ENCODE results near the gene PLCB3.

PLCB3 gene

DNA sequence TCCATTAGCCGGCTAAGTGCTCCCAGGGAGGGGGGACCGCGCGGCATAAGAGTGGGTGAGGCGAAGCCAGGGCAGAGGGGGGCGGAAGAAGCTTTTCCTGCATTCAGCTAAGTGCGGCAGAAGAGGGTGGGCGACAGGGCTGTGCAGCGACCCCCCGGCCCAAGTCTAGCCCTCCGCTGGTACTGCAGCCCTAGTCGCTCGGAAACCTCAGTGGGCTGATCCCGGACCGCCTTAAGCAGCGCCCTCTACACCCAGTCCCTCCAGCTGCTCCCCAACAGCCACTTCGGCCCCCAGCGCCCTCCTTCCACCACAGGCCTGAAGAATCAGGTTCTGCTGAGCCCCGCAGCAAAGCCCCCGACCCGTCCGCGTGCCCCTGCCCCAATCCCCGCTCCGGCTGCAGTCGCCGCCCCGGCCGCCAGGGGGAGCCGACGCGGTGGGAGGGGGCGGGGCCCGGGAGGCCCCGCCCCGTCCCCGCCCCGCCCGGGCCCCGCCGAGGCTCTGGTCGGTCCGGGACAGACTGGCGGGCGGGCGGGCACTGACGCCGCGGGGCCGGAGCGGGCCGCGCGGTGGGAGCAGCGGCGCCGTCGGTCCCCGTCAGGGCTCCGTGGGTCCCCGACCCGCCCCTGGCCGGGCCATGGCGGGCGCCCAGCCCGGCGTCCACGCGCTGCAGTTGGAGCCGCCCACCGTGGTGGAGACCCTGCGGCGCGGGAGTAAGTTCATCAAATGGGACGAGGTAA lies at the start of gene PLCB3:
Gene PLCB3, plus strand, starts transcription at position 515 of the 737 bp plus-strand sequence. Its CDS starts 120 bp downstream, at position 635.
- DNase-seq, result peak; percentile 25 to 46

DNA sequence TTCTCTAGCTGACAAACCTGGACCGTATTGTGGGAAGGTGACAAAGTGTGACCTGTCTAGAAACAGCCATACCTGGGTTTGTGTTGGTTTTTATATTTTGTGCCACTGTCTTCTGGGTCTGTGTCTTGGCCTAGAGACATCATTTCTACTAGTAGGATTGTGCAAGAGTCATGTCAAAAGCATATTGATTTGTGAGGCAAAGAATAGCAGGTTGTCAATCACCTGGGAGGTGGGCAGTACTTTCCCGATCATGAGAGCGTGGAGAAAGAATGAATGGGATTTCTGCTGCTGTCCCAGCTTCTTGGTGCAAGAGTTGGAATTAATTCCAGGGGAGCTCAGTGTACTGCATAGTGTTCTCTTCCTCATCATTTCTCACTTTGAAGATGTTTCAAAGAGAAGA lies 49.8 kb upstream of the PLCB3 start:
- DNase-seq, result no peak

- no peak for DNase-seq
Measured at GRCh38 chr11:64202992-64203391, 48.3 kb upstream of the PLCB3 start.

DNA sequence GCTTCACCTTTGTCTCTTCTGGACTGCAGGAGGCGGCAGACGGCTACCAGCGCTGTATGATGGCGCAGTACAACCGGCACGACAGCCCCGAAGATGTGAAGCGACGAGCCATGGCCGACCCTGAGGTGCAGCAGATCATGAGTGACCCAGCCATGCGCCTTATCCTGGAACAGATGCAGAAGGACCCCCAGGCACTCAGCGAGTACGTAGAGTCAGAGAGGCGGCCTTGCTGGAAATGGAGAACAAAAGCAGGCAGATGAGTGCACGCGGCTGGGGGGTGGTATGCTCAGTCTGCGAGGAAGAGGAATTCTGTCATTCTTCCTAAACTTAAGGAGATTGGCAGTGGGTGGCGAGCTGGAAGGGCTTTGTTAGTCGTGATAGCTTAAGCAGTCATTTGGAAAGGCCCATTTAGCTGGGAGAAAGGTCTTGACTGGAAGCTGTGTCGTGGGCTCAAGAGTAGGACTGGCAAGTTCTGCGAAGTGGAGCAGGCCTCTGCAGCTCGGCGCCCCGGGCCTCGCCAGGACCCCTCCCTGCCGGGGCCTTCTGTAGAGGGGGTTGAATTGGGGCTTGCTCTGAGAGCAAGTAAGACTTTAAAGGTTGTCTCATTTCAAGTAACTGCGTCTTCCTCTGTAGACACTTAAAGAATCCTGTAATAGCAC lies 47.8 kb upstream of the PLCB3 start:
- no peak for DNase-seq

DNA sequence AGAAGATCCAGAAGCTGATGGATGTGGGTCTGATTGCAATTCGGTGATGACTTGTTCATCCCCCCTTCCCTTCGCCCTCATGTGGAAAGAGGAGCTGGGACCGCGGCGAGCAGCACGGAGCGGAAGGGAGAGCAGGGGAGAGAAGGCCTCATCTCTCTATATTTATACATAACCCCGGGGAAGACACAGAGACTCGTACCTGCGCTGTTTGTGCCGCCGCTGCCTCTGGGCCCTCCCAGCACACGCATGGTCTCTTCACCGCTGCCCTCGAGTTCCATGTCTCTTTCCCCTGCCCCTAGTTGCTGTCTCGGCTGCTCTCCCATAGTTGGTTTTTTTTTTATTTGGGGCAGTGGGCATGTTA lies 47.3 kb upstream of the PLCB3 start:
- no peak for DNase-seq

DNA sequence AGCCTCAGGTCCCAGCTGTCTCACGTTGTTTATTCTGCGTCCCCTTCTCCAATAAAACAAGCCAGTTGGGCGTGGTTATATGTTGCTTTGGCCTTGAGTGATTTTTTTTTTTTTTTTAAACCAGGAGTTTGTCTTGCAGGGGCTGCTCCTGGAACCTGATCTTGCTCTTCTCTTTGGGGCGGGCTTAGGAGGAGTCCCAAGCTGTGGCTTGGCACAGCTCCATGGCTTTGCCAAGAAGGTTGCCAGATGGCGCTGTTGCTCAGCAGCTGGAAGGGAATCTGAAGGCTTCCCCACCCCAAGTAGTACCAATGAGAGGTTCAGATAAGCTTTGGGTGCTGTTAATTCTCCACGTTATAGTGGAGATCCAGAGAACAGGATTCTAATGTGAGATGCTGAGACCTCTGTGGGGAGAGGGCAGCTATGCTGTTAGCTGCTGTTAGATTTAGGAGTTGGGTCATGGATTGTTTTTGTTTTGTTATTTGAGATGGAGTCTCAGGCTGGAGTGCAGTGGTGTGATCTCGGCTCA lies 46.8 kb upstream of the PLCB3 start:
- peak; percentile 79 to 84 for DNase-seq

DNA sequence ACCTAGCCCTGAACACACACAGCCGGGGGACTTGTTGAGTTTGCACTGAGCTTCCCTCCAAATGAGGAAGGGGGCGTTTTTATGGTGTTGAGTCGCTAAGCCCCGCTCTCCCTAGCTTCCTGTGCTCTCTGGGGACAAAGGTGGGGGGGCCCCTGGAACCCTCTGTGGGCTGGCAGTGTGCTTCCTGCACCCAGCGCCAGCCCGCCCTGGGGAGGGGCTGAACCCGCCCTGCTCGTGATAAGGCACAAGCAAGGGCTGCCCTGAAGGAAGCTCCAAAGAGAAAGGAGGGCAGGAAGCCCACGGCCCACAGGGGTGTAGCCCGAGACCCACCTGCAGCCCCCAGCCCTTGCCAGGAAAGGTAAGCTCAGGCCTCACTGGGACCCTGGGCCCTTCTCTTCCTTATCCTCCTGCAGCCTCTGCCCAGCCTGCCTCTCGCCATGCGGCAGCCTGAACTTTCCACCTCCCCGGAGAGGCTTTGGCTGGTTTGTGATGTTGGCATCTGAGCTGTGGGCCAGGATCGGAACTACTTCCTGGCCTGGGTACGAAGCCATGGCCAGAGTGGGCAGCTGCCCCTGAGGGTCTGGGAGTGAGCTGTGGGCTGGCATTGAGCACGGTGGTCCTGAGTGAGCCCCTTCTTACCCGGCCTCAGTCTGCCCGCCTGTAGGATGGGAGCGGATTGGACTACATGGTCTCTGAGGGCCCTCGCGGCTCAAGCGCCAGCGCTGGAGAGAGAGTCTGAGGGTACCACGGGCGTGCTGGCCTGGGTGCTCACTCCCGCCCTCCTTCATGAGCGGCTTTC lies 44.7 kb upstream of the PLCB3 start, which contains the start of gene FERMT3:
Gene FERMT3, plus strand, starts transcription at position 265 of the 799 bp plus-strand sequence. CDS start 644 bp downstream, outside the sequence.
- DNase-seq, result peak; percentile 48 to 53

- DNase-seq, result peak; percentile 68 to 79
Measured at GRCh38 chr11:64207256-64208085, 43.9 kb upstream of the PLCB3 start.

DNA sequence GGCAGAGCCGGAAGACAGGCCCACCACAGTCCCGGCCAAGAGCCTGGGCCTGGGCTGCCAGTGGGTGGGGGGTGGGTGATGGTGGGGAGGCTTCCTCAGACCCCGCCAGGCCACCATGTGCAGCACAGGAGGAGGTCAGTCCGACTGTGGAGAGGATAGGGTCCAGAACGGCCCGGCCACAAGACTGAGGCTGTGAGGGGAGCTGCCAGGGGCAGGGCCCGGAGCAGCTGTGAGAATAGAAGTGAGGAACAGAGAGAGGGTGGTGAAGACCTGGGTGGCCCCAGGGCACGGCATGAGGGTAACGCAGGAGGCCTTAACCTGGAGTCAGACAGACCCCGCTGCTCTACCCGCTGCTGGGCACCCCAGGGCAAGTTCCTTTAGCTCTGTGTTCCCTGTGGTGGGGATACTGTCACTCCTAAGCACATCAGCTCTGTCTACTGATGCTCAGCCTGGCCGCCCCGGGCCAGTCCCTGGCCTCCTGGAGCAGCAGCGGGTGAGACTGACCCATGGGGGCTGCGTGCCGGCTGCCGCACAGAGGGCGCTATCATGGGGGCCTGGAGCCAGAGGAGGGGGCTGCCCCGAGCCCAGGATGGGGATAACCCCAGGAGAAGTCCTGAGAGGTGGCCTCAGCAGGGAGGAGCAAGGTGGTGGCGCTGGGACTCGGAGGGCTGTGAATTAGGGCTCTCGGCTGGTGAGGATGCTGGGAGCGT lies 43.1 kb upstream of the PLCB3 start:
- DNase-seq, result no peak

- no peak for DNase-seq
Measured at GRCh38 chr11:64208796-64209562, 42.4 kb upstream of the PLCB3 start.

DNA sequence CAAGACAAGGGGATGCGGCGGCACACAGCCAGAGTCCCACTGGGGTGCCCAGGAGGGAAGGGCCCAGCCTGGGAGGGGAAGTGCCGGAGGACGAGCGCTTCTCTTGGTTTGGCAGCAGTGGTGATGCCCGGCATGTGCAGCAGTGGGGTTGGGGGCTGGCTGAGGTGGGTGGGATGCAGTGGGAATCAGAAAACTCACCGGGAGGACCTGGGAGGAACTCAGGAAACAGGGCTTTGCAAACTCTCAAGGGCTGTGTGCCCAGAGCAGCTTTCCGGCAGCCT lies 41.8 kb upstream of the PLCB3 start:
- DNase-seq, result no peak

GRCh38 chr11:64210301-64211020 lies 40.9 kb upstream of the PLCB3 start:
- DNase-seq, result no peak

- no peak for DNase-seq
Measured at GRCh38 chr11:64211181-64211872, 40.0 kb upstream of the PLCB3 start.

DNA sequence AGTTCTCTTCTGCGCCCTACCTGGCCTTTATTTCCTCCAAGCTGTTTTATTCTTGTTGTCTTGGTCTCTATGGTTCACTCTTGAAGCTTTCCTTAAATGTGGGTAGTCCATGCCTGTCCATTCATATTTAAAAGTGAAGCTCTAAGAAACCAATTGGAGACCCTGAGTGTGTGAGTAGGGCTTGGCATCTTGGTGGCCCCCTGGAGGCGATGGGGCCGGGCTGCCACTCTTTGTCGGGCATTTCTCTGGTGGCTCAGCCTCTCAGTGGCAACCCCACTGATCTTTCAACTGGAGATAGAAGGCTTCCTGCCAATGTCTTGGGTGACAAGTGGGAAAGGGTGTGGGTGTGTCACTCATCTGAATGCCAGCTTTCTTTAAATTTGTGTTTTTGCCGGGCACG lies 34.5 kb upstream of the PLCB3 start:
- DNase-seq, result no peak

GRCh38 chr11:64218628-64219353 lies 32.5 kb upstream of the PLCB3 start:
- DNase-seq, result no peak

DNA sequence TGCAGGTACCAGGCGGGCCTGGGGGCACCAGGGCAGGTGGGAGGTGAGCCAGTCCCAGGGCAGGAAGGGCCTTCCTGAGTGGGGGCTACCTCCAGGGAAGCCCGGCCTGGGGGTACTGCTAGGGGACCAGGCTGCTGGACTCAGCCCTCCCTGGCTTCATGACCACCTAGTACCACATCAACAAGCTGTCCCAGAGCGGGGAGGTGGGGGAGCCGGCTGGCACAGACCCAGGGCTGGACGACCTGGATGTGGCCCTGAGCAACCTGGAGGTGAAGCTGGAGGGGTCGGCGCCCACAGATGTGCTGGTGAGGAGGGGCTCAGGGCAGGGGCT lies 32.0 kb upstream of the PLCB3 start:
- no peak for DNase-seq

DNA sequence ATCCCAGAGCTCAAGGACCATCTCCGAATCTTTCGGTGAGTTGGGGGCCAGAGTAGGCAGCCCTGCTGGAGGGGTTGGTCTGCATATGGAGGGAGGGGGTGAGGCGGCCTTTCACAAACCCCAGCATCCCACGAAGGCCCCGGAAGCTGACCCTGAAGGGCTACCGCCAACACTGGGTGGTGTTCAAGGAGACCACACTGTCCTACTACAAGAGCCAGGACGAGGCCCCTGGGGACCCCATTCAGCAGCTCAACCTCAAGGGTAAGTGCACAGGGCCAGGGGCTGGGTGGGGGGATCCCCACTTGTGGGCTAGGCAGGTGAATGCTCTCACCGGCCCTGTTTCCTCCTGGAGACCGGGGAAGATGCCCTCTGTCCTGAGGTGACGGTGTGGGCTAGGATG lies 31.6 kb upstream of the PLCB3 start:
- DNase-seq, result no peak

DNA sequence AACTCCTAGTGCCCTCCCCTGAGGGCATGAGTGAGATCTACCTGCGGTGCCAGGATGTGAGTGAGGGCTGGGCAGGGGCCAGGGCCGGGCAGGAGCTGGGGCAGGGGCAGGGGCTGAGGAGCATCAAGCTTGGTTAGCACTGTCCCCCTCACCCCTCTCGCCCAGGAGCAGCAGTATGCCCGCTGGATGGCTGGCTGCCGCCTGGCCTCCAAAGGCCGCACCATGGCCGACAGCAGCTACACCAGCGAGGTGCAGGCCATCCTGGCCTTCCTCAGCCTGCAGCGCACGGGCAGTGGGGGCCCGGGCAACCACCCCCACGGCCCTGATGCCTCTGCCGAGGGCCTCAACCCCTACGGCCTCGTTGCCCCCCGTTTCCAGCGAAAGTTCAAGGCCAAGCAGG lies 31.1 kb upstream of the PLCB3 start:
- DNase-seq, result no peak

DNA sequence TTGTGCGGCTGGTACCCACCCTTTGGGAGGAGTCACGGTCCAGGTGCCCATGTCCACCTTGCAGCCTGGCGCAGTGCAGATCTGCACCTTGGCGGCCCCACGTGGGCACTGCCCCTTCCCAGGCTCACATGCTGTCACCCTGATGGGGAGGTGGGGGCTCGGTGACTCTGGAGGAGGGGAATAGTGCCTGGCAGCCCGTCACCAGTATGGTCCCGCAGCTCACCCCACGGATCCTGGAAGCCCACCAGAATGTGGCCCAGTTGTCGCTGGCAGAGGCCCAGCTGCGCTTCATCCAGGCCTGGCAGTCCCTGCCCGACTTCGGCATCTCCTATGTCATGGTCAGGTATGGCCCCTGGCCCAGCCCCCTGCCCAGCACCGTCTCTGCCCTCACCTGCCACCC lies 30.5 kb upstream of the PLCB3 start:
- DNase-seq, result no peak

DNA sequence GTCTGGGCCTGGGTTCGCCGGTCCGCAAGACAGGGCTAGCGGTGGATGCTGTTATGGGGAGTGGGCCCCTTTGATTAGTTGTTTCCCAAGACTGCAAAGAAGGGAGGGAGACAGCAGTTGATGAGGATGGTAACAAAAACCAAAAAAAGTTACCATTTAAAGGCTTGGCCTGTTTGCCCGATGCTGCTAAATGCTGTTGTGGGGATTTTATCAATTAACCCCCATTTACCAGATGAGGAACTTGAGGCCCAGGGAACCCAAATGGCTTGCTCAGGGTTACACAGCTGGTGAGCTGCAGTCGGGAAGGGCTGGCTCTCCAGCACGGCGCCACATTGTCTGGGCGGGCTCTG lies 28.7 kb upstream of the PLCB3 start:
- DNase-seq, result no peak

Measured in AML-193 (cell line).